ENCODE data around the gene SOS1. TPM values are rescaled to one million over a fixed set of nuclear protein-coding genes. Genes with fewer than 3 reads are reported as not detected.

The SOS1 gene
- total RNA-seq, 1 experiment from 2014 or later, result 28.4 TPM

GRCh38 chr2:39094717-39095363, 26.0 kb downstream of the SOS1 start (continued):
- TF ChIP-seq TEAD1 (CRISPR knock-in tag; IDR thresholded peaks at IDR 0.05) (no peak), ZNF512 (CRISPR knock-in tag; IDR thresholded peaks at IDR 0.05; ENCODE audit: borderline replicate concordance) (no peak), ZNF138 (CRISPR knock-in tag; conservative IDR thresholded peaks at IDR 0.05) (no peak), SMAD3 (CRISPR knock-in tag; IDR thresholded peaks at IDR 0.05; ENCODE audit: borderline replicate concordance) (no peak), HMGA2 (CRISPR knock-in tag; IDR thresholded peaks at IDR 0.05) (no peak), ZNF232 (CRISPR knock-in tag; IDR thresholded peaks at IDR 0.05) (no peak), TEAD4 (CRISPR knock-in tag; IDR thresholded peaks at IDR 0.05) (no peak), CTCF (IDR thresholded peaks at IDR 0.05) (no peak)

- no peaks in the 10 kb centered on the region for H3K9me3 Mint-ChIP-seq
- H3K4me1 Mint-ChIP-seq, result peaks cover 35% of the 10 kb centered on the region
- H3K27me3 Mint-ChIP-seq (ENCODE audit: low read depth), result no peaks in the 10 kb centered on the region
- no peaks in the 10 kb centered on the region for H3K36me3 Mint-ChIP-seq
- no peak overlapping the region for H3K4me3 Mint-ChIP-seq
- ATAC-seq (peak; percentile 53; the same call in 1 of the 2 replicates), DNase-seq (ENCODE audit: low spot score) (no peak)
- POLR2A ChIA-PET, result no interaction called here
- H3K27ac Mint-ChIP-seq, result peak overlapping the region; percentile 14; the same call in 1 of the 2 replicates
- CTCF ChIA-PET, result no interaction called here
- no peak for TF ChIP-seq KAT7 (CRISPR knock-in tag; IDR thresholded peaks at IDR 0.05; ENCODE audit: borderline replicate concordance)
- no peak for TF ChIP-seq ZNF425 (CRISPR knock-in tag; conservative IDR thresholded peaks at IDR 0.05)
- no peak for TF ChIP-seq GABPB1 (CRISPR knock-in tag; IDR thresholded peaks at IDR 0.05)
- no peak for TF ChIP-seq ZNF532 (CRISPR knock-in tag; IDR thresholded peaks at IDR 0.05; ENCODE audit: borderline replicate concordance)
- TF ChIP-seq MAX (CRISPR knock-in tag; IDR thresholded peaks at IDR 0.05), result no peak
- no peak for TF ChIP-seq ATF3 (CRISPR knock-in tag; conservative IDR thresholded peaks at IDR 0.05)
- TF ChIP-seq ZNF281 (CRISPR knock-in tag; IDR thresholded peaks at IDR 0.05), result no peak
- TF ChIP-seq GRHL2 (CRISPR knock-in tag; IDR thresholded peaks at IDR 0.05; ENCODE audit: insufficient replicate concordance, severe bottlenecking), result no peak
- no peak for TF ChIP-seq SMAD3 (CRISPR knock-in tag; IDR thresholded peaks at IDR 0.05; ENCODE audit: borderline replicate concordance)
- no peak for TF ChIP-seq ATF2 (CRISPR knock-in tag; IDR thresholded peaks at IDR 0.05; ENCODE audit: borderline replicate concordance, low read depth)
- no peak for TF ChIP-seq ZNF121 (CRISPR knock-in tag; IDR thresholded peaks at IDR 0.05)
- TF ChIP-seq SOX15 (CRISPR knock-in tag; IDR thresholded peaks at IDR 0.05), result no peak
- no peak for TF ChIP-seq SMAD4 (CRISPR knock-in tag; IDR thresholded peaks at IDR 0.05)
These were observed 27.5 kb downstream of the SOS1 start for GRCh38 chr2:39093218-39093898.

All from WTC11 (cell line).